GM21515 (cell line): ENCODE results near the gene WNK2.

Experiments
- ATAC-seq: cut with Tn5 transposase; IDR thresholded peaks from one replicate; pipeline ENCODE4 v1.9.1; 2021; ENCODE audit not compliant: unreplicated experiment

Gene WNK2

DNA sequence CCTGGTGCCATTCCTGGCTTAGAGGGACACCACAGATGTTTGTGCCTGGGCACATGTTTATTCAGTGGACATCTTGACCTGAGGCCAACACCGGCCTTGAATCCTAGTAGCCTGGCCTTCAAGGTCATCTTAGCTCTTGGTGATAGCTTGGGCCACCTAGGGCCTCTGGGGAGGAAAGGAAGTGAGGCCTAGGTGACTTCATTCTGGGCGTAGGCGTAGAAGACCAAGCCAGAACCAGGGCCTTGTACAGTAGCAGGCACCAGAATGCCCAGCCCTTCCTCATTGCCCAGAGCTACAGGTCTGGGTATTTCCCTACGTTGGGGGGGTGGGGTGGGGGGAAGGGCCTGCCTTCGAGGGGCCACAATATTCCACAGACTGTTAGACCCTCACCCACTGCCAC is 33.8 kb downstream of the WNK2 start:
- no peak for ATAC-seq

DNA sequence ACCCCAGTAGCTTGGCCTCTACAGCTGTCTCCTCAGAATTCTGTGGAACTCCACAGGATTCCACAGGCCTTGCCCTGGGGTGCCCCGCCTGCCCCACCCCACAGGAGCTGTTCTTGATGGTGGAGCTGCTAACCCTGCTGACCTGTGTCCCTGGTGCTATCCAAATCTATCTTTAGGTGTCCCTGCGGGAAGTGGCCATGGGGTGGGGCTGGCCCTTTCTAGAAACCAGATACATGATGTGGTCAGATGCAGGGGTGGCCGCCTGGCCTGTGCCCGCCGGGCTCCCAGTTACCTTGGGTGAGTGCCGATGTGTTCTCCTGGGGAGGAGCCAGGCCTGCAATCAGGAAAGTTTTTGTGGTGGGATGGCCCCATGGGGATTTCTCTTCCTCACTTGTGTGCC is 34.2 kb downstream of the WNK2 start:
- ATAC-seq: no peak

DNA sequence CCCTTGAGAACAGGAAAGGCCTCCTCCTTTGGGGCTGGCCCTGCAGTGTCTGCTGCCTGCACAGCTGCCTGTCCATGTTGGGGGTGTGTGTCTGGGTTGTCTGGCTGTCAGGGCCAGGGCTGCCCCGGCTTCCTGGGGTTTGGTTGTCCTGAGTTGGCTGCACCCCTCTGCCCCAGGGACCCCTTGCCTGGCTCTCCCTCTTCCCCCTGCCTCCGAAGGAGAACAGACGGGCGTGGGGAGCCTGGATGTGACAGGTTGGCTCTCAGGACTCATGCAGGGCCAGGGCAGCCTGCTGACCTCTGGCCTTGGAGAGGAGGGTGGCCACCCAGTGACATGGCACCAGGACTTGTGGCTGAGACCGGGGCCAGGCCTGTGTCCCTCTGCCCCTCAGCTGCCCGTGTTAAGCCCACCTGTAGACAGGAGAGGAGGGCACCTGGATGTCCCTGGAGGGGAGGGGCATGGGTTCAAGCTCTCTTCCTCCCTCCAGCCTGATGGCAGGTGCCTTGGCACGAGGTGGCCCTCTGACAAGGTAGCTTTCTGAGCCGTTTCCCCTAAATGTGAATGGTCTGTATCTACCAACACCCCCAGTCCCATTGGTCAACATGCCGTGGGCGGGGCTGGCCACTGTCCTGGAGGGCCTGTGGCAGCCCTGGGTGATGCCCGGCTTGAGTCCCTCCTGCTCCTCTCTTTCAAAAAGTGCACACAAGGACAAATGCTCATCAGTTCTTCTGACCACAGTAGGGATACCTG is 34.9 kb downstream of the WNK2 start:
- no peak for ATAC-seq

DNA sequence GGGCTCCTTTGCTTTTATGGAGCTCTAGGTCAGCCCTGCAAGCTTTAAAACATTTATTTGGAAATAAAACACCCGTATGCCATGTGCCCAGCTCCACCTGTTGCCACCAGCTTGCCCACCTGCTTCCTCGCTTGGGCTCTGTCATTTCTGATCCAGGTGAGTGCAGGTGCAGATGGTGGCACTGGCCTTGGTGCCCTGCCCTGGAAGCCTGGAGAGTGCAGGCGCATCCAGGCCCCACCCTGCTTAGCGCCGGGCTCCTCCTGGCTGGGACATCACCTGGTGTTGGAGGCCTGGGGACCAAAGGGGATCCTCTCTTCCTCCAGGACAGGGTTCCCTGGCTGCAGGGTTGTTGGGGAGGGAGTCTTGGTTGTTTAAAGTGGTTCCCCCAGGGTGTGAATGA is 35.8 kb downstream of the WNK2 start:
- no peak for ATAC-seq

DNA sequence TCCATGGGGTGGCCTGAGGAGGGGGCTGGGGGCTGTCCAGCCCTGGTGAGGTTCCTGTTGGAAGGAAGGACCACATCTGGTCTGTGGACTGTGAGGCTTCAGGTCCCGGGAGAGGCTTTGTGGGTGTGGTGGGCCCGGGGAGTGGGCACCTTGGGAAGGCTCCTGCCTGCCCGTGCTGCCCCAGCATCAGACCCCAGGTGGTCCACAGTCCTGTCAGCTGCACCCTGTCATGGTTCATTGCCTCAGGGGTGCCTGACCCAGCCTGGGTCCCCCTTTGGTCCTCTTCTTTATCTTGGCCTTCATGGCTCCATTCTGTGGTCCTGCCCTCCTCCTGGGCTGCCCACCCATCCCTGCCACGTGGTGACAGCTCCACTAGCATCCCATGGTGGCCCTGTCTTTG is 36.7 kb downstream of the WNK2 start:
- no peak for ATAC-seq

DNA sequence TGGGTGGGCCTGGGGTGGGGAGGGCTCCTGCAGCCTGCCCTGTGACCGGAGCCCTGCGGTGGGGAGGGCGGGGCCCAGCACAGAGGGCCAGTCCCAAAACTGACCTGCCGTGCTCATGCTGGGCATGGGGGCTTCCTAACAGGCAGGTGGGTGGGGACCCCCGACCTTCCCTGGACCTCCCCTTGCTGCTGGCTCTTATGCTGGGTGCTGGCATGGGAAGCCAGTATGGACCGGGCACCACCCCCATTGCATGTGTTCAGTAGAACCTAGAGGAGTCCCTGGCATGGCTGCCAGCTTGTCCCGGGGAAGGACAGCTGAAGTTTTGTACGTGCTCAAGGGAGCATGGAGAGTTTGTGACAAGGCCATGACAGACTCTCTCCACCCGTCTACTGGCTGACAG is 37.1 kb downstream of the WNK2 start:
- no peak for ATAC-seq

DNA sequence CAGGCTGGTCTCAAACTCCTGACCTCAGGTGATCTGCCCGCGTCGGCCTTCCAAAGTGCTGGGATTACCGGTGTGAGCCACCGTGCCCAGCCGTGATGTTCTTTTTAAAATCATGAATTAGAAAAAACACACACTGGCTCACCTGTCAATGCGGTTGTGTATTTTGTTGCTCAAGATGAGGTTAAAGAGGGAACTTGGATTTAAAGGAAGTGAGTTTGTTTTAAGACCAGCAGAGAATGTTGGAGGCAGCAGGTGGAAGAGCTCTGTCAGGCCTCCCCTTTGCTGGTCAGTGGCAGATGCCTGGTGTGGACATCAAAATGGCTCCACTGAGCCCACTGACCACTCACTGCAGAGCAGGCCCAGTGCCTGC is 38.9 kb downstream of the WNK2 start:
- ATAC-seq: no peak

DNA sequence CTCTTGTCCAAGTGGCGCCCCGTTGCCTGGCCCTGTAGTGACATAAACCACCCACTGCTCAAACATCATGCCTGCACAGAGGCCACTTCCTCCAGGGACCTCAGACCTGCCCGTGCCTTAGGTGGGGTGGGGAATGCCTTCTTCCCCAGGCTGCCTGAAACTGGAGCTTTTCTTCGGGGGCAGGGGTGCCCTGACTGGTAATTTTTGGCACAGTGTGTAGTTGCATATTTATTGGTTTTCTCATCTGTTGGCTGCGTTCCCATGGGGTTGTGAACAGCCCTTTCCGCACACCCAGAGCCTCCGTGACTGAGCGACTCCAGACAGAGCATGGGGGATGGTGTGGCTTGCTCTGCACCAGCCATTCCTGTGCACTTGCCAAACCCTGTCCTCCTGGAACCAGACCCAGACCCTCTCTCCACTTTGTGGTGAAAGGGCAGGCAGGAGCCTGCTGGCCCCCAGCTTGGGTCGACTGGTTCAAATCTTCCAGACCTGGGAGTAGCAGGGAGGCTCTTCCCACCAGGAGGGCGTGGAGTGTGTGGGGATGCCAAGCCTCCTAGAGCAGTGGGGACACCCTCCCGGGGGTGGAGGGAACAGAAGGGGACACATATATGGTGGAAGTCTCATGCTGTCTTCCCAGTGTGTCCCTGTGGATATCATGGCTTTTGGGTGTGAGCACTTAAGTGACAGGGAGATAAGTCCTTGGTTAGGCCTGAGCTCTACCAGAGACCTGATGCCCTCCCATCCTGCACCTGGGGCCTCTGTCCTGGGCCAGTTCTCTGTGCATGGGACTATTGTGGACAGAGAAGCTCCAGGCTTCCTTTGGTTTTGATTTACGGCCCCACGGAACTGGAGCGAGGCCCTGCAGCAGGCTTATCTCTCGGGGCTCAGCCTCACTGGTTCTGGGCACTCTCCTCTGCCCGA is 39.6 kb downstream of the WNK2 start:
- ATAC-seq: no peak

DNA sequence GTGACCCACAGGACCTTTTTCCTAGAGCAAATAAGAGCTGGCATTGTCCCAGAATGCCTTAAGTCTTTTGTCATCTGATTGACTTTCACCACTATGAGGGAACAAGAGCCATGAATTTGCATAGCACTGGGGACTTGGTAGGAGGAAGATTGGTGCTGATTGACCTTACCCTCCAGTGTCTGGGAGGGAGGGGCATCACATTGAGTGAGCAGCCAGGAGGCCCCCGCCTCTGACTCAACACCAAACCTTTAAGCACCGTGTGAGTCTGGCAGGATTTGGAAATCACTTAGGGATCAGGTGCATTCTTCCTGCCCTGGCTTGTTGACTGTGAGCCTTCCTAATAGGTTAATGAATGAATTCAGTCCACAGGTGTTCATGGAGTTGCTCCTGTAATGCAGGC is 40.7 kb downstream of the WNK2 start:
- no peak for ATAC-seq

DNA sequence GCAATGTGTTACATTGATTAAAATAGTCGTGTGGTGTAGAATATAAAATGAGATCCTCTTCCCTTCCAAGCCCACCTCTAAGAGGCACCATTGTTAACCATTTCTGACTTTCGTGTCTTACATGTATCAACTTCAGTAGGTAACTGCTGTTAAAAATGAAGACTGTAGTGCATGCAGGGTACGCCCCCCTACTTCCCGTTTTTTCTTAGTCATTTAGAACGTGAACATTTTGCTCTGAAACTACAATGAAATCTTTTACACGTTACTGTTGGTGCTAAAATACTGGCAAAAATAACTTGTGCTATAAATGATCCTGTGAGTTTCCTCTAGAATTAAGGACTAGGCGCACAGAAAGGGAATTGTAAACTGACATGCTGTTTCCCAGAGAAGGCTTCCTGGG is 41.5 kb downstream of the WNK2 start:
- ATAC-seq: no peak

DNA sequence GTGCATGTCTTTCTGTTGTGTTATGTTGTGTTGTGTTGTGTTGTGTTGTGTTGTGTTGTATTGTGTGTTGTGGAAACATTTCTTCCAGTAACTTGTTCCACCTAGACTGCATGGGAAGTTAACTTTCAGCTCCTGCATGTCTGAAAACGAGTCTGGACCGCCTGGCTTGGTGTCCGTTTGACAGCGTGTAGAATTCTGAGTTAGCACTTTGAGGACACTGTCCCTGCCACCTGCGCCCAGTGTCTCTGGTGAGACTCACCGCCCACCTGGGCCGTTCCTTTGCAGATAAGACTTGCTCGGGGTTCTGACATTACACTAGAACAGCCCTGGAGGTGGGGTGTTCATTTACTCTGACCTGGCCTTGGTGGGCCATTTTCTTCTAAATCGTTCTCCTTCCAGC is 42.0 kb downstream of the WNK2 start:
- ATAC-seq: no peak

DNA sequence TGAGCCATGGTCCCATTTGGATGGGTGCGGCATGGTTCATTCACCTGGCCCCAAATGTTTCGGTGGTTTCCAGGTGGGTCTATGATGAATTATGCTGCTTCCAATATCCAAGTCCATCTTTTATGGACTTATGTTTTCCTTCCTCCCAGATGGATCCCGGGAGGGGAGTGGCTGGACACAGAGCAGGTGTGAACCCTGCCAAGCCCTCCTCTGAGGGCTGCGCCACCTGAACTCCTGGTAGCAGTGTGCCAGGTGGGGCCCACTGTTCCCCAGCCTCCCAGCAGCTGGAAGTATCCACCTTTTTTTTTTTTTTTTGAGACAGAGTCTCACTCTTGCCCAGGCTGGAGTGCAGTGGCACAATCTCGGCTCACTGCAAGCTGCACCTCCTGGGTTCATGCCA is 42.9 kb downstream of the WNK2 start:
- ATAC-seq: no peak

DNA sequence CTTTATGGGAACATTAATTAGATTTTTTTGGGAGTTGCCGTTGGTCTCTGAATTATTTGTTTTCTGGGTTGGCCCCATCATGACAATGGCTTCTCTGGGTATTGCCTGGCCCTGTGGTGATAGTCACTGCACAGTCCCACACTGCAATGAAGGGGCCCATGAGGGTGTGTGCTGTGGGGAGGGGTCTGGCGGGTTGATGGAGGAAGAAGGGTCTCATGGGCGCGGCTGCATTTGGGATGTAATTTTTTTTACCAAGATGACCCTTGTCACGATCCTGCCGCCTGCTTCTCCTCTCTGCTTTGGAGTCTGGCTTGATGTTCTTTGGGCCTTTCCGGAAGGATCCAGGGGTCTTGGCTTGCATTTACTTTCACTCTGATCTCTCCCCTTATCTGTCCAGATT is 44.1 kb downstream of the WNK2 start:
- ATAC-seq: no peak

DNA sequence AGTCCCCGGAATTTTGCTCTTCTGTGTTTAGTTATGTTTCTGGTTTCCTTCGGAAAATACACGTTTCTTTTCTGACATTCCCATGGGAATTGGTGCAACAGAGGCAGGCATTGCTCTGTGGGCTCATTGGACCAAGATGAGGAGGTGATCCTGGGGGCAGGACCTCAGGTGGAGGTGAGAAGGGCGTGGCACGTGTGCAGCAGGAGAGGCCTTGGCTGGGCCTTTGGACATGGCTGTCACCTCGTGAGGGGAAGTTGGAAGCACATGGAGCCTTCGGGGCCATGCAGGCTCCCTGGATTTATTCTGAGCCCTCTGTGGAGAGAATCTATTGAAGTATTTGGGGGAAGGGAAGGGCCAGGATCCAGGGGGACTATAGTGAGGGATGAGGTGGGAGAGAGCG is 44.5 kb downstream of the WNK2 start:
- no peak for ATAC-seq

DNA sequence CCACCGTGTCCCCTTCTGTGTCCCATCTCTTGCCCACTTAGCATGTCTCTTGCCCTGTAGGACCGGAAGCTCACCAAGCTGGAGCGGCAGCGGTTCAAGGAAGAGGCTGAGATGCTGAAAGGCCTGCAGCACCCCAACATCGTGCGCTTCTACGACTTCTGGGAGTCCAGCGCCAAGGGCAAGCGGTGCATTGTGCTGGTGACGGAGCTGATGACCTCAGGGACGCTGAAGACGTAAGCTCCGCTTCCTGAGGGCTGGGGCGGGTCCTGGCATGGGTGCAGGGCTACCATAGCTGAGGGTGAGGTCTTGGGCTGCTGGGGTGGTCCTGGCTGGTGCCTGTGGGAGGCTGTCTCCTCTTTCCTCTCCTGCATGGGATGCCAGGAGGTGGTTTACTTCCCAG is 45.7 kb downstream of the WNK2 start:
- no peak for ATAC-seq

DNA sequence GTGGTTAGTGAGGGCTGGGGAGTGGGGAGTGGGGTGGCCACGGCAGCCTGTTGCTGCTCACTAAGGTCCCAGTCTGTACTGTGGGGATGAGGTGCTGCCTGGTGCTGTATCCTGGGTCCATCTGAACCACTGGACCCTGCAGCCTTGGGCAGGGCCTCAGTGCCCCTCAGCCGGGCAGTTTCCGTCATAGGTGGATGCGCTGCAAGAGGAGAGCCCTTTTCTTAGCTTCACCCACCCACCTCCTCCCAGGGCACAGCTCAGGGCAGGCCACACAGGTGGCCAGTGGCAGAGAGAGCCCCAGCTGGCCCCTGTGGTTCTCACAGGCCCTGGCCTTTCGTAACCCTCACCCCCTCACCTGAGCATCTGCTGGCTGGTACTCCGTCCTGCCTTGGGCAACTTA is 46.2 kb downstream of the WNK2 start:
- ATAC-seq: no peak

DNA sequence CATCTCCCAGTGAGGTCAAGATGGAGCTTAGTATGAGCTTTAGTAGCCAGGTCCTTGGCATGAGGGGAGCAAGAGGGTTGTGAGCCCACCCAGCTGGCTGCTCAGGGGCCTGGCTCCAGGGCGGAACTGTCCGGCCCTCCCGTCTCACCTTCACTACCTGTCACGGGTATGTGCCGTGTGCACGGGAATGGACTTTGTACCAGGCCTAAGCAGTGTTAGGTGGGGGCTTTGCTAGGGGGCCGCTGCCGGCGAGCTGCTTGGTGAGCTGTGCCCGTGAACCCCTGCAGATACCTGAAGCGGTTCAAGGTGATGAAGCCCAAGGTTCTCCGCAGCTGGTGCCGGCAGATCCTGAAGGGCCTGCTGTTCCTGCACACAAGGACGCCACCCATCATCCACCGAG is 46.7 kb downstream of the WNK2 start:
- ATAC-seq: no peak

DNA sequence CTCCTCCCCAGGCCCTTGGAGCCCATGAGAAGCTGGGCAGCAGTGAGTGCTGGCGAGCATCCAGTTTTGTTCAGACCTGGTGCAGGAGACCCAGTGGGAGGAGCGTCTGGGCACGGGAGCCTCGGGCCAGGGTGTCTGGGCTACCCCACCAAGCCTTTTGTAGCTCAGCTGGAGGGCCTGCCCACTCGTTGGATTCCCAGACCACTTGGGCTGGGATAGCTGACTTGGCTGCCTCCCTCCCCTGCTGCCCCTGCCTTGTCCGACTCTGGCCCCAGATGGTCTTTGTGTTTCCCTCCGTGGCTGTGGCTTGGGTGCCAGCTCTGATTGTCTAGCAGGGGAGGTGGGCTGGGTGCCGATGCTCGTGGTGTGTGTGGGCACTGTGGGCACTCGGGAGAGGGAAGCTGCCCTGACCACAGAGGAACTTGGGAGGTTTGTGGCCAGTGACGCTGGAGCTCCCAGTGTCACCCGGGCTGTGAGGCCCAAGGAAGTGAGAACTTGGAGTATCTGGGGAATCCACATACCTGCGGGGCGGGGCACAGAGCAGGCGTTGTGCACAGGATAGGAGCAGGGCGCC is 47.3 kb downstream of the WNK2 start:
- ATAC-seq: no peak

DNA sequence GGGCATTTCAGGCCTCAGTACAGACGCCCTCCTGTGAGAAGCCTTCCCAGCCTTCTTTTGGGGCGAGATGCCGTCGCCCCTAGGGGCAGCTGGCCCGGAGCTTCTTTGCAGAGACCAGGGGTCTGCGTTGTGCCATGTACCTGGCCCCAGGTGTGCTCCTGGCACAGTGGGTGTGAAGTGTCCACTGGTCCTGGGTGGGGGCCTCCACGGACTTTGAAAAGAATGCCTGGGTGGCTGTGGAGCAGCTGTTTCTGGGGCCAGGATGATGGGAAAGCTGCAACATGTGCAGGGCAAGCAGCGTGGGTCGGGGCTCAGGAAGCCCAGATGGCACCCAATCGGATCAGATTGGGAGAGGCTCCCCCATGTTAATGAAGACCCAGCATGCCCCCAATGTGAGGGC is 47.8 kb downstream of the WNK2 start:
- ATAC-seq: no peak

DNA sequence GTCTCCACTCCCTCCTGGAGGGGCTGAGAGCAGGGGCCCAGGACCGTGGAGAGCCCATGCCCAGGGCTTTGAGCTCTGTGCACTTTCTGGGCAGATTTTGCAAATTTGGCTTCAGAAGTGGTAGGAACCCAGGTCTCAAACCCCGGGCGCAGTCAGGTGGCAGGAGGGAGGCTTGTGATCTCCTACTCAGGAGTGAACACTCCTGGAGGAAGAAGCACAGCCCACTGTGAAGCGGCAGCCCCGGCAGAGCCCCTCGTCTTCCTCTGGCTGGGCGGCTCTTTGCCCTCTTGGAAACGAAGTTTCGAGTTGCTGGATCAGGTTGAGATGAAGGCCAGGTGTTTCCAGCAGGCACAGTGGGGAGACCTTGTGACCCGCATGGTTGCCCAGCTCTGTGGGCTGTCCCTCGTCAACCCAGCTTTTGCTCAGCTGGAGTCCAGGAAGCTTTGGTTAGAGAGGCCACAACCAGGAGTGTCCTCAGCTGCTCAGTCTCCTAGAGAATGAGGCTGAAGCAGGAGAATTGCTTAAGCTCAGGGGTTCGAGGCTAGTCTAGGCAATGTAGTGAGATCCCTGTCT is 48.5 kb downstream of the WNK2 start:
- no peak for ATAC-seq

DNA sequence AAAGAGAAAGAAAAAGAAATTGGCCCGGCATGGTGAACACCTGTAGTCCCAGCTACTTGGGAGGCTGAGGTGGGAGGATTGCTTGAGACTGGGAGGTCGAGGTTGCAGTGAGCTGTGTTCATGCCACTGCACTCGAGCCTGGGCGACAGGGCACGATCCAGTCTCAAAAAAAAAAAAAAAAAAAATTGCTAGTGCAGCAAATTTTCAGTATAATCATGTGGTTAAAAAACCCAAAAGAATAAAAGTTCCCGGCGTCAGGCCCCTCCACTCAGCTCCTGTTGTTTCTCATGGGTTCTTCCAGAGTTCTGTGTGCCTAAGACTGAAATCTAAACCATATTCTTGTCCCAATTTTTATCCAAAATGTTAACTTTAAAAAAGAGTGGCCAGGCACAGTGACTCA is 49.1 kb downstream of the WNK2 start:
- ATAC-seq: no peak

DNA sequence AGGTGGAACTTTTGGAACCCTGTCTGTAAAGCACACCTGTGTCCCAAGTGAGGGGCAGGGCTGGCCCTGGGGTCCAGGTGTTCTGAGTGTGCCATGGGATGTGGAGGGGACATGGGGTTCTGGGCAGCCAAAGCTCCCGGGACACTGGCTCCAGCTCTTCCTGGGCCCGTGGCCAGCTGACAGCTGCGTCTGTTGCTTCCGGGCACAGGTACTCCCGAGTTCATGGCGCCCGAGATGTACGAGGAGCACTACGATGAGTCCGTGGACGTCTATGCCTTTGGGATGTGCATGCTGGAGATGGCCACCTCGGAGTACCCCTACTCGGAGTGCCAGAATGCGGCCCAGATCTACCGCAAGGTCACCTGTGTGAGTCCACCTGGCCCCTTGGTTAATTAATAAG is 50.7 kb downstream of the WNK2 start:
- no peak for ATAC-seq
